ENCODE data around the gene PPP2R1A.

DNA sequence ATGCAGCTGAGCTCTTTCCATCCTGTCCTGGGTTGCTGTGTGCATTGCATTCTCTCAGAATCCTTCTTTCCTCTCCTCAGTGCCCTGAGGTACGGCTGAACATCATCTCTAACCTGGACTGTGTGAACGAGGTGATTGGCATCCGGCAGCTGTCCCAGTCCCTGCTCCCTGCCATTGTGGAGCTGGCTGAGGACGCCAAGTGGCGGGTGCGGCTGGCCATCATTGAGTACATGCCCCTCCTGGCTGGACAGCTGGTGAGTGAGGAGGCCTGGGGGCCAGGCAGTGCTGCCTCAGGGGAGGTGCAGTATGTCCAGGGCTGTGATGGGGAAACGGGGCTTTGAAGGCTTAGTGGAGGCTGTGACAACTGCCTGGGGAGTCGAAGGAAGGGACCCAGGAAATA, 29.8 kb downstream of the PPP2R1A start:
- TF ChIP-seq POLR2A (IDR thresholded peaks at IDR 0.05) (no peak), POLR2AphosphoS5 (IDR thresholded peaks at IDR 0.05) (no peak)
- TF ChIP-seq, protein P1, sequence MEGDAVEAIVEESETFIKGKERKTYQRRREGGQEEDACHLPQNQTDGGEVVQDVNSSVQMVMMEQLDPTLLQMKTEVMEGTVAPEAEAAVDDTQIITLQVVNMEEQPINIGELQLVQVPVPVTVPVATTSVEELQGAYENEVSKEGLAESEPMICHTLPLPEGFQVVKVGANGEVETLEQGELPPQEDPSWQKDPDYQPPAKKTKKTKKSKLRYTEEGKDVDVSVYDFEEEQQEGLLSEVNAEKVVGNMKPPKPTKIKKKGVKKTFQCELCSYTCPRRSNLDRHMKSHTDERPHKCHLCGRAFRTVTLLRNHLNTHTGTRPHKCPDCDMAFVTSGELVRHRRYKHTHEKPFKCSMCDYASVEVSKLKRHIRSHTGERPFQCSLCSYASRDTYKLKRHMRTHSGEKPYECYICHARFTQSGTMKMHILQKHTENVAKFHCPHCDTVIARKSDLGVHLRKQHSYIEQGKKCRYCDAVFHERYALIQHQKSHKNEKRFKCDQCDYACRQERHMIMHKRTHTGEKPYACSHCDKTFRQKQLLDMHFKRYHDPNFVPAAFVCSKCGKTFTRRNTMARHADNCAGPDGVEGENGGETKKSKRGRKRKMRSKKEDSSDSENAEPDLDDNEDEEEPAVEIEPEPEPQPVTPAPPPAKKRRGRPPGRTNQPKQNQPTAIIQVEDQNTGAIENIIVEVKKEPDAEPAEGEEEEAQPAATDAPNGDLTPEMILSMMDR (IDR thresholded peaks at IDR 0.05), result no peak
